GM12801 (cell line): ENCODE measurements around the gene GRP.

Experiments used
- TF ChIP-seq, protein P1 (sequence below): IDR thresholded peaks from one replicate; pipeline ENCODE4 v1.5.1; 2011; ENCODE audit warnings: control low read depth; ENCODE audit not compliant: insufficient read length; ENCODE audit errors: extremely low read depth

Gene GRP

DNA sequence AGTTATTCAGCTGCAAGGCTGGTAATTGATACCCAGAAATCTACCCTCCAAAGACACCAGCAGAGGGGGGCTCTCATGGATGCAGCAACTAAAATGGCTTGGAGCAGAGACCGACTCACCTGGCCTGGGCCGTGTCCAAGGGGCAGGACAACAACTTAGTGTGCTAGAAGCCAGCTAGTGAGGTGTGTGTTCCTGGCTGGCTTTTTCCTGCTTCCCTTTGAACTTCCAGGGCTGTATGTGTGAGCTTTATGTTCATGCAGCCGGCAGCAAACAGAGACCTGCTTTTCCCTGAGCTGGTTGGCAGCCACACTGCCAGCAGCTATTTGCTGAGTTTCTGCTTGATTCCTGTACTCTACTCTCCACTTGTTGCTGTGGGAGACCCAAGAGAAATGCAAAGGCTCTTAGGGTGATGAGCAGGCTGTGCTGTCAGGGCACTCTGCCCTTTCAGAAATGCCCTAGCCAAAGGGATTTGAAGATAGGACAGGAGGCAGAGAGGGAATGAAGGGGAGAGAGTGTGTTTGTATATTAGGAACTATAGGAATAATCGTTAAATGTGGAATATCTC, 23.7 kb upstream of the GRP start:
- TF ChIP-seq, protein P1, sequence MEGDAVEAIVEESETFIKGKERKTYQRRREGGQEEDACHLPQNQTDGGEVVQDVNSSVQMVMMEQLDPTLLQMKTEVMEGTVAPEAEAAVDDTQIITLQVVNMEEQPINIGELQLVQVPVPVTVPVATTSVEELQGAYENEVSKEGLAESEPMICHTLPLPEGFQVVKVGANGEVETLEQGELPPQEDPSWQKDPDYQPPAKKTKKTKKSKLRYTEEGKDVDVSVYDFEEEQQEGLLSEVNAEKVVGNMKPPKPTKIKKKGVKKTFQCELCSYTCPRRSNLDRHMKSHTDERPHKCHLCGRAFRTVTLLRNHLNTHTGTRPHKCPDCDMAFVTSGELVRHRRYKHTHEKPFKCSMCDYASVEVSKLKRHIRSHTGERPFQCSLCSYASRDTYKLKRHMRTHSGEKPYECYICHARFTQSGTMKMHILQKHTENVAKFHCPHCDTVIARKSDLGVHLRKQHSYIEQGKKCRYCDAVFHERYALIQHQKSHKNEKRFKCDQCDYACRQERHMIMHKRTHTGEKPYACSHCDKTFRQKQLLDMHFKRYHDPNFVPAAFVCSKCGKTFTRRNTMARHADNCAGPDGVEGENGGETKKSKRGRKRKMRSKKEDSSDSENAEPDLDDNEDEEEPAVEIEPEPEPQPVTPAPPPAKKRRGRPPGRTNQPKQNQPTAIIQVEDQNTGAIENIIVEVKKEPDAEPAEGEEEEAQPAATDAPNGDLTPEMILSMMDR, result no peak

DNA sequence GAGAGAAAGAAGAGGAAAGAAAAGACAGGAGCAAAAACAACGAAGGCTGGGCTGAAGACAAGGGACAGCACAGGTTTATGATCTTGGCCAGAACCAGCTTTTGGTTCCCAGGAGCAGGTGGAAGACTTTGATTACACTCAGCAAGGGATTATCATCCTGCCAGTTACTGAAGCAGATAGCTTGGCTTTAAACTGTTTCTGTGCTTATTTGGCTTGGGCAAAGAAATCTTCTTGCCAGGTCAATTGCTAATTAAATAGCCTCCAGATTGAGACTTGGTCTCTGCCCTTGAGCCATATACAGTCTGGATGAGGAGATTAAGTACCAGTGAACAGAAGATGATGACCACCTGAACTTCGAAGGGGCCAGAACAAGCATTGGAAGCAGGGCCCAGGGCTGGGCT, 22.3 kb upstream of the GRP start:
- TF ChIP-seq, protein P1, result no peak

DNA sequence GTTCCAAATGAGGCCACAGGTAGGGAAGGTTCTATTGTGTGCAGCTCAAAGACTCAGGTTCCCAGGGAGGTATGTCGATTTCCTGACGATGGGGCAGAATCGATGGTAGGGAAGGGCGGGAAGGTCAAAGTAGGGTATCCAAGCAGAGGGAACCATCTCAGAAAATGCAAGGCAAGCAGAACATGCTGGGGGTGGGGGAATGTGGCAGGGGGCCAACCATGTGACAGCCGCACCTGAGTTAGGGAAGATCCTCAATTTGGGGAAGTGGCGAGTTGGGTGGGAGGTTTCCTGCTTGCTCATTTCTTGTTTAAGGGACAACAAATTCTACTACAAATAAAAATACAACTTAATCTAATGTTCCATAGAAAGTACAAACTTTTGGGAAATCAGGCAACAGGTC, 21.7 kb upstream of the GRP start:
- TF ChIP-seq, protein P1, result no peak

DNA sequence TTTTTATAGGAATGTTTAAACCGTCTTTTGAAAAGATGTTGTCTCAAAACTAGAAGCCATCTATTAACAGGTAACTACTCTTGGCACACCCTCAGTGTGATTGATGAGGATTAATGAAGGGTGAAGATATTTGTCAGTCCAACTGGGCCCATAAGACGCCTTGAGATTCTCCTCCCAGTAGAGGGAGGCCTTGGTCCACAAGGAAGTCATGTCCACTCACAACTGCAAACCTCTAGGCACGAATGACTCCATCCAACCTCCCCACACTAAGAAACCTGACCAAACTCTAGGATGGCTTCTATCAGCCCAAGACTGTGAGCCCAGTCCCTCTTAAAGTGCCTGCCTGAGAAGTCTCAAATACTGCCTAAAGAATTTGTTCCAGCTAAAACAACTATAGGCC, 19.2 kb upstream of the GRP start:
- TF ChIP-seq, protein P1, result no peak

DNA sequence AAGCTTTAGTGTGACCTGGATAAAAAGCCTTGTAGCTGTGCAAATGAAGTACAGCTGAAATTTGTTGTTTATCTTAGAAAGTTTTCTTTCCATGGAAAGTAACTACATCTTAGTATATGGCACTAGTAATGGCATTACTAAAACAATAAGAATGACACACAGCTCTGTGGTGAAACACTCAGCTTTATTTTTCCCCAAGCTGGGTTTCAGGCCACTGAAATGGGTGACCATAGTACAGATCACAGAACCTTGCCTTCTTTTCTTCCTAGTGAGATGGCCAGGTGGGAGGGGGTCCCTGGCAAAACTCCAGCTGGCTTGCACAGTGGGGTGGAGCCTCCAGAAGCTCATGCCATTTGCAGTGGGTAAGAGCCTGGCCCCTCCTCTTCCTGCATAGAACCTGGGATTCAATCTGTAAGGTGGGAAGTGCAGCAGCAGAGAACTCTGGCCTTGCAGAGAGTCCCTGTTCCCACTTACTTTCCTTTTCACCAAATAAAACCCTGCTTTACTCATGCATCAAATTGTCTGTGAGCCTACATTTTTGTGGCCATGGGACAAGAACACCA, 17.6 kb upstream of the GRP start:
- TF ChIP-seq, protein P1, result no peak

DNA sequence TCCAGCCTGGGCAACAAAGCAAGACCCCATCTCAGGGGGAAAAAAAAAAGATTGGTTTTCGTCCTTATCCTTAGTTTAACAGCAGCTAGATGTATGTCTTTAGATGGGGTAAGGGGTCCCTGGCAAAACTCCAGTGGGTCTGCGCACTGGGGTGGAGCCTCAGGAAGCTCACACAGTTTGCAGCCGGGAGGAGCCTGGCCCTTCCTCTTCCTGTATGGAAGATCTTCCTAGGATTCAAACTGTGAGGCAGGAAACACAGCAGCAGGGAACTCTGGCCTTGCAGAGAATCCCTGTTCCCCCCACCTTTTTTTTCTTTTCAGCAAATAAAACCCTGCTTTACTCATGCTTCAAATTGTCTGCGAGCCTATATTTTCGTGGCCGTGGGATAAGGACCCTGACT, 12.5 kb upstream of the GRP start:
- TF ChIP-seq, protein P1, result no peak

DNA sequence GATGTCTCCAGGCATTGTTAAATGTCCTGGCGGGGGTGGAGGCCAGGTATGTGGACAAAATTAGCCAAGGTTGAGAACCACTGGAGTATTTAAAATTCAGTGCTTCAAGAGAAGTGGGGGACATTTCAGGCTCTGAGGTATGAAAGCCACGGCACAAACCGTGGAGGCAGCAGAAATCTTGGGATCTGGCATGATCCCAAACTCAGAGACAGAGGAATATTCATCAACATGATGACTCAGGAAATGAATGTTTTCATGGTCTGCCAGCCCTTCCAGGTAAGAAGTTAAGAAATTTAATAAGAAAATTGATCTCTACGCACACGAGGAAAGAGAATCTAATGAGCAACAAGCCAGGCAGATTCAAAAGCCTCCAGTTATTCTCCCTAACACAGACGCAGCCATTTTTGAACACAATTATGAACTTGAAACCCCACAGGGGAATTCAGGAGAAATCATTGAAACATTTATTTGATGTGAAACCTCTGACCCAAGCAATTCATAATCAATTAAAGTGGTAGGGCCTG, 11.3 kb upstream of the GRP start:
- TF ChIP-seq, protein P1, result no peak
